ENCODE data around the gene PICK1.
A peak's percentile ranks its signal among the peaks of the same experiment; 100 is the strongest.
"Not testable (repeated sequence)": the region's sequence is repeated elsewhere in the genome, so short reads cannot be mapped to it uniquely, and the experiment has no call there.

PICK1 gene

GRCh38 chr22:38098410-38099249, 41.4 kb downstream of the PICK1 start:
- DNase-seq = no peak

GRCh38 chr22:38103641-38104040, 46.4 kb downstream of the PICK1 start:
- DNase-seq = no peak

- no peak for DNase-seq
Measured at GRCh38 chr22:38104084-38104483, 46.9 kb downstream of the PICK1 start.

GRCh38 chr22:38106814-38107578, 49.8 kb downstream of the PICK1 start:
- DNase-seq = no peak

- no peak for DNase-seq
Measured at GRCh38 chr22:38107692-38108515, 50.7 kb downstream of the PICK1 start.

- DNase-seq = no peak
Measured at GRCh38 chr22:38108561-38109319, 51.5 kb downstream of the PICK1 start.

- DNase-seq = no peak
Measured at GRCh38 chr22:38109371-38110001, 52.3 kb downstream of the PICK1 start.

- no peak for DNase-seq
Measured at GRCh38 chr22:38110008-38110862, 53.0 kb downstream of the PICK1 start, which contains the start of gene BAIAP2L2. BAIAP2L2 (minus strand) TSS chr22:38110684; CDS start chr22:38110525, 159 bp downstream.

- no peak for DNase-seq
Measured at GRCh38 chr22:38110863-38111852, 54.0 kb downstream of the PICK1 start.

GRCh38 chr22:38111925-38112355, 54.7 kb downstream of the PICK1 start:
- DNase-seq = no peak

- DNase-seq = no peak
Measured at GRCh38 chr22:38112381-38112780, 55.2 kb downstream of the PICK1 start.

- DNase-seq = peak; percentile 66 to 76
Measured at GRCh38 chr22:38114484-38115398, 57.5 kb downstream of the PICK1 start.

- no peak for DNase-seq
Measured at GRCh38 chr22:38115423-38116205, 58.4 kb downstream of the PICK1 start.

GRCh38 chr22:38117556-38117955, 60.4 kb downstream of the PICK1 start:
- not testable (repeated sequence) for DNase-seq

GRCh38 chr22:38118182-38118581, 61.0 kb downstream of the PICK1 start:
- no peak for DNase-seq

GRCh38 chr22:38118747-38119146, 61.5 kb downstream of the PICK1 start:
- DNase-seq = not testable (repeated sequence)

- DNase-seq = no peak
Measured at GRCh38 chr22:38120359-38121110, 63.3 kb downstream of the PICK1 start.

All from activated CD4-positive, alpha-beta T cell treated with anti-CD3 and anti-CD28 coated beads for 4 hours (primary cell).